GM12875 (cell line): ENCODE data around the gene IMPDH2.

Experiments
- H3K4me3 ChIP-seq: one replicate; pipeline ENCODE4 v1.5.1; 2011; ENCODE audit warnings: low read depth, low read length, control low read depth
- TF ChIP-seq, protein P1 (sequence below): IDR thresholded peaks from 2 replicates; pipeline ENCODE4 v1.5.1; 2011; ENCODE audit warnings: low read depth, mild to moderate bottlenecking, control low read depth, inconsistent platforms, low read length, moderate library complexity, borderline replicate concordance; ENCODE audit not compliant: insufficient read depth

Gene IMPDH2

DNA sequence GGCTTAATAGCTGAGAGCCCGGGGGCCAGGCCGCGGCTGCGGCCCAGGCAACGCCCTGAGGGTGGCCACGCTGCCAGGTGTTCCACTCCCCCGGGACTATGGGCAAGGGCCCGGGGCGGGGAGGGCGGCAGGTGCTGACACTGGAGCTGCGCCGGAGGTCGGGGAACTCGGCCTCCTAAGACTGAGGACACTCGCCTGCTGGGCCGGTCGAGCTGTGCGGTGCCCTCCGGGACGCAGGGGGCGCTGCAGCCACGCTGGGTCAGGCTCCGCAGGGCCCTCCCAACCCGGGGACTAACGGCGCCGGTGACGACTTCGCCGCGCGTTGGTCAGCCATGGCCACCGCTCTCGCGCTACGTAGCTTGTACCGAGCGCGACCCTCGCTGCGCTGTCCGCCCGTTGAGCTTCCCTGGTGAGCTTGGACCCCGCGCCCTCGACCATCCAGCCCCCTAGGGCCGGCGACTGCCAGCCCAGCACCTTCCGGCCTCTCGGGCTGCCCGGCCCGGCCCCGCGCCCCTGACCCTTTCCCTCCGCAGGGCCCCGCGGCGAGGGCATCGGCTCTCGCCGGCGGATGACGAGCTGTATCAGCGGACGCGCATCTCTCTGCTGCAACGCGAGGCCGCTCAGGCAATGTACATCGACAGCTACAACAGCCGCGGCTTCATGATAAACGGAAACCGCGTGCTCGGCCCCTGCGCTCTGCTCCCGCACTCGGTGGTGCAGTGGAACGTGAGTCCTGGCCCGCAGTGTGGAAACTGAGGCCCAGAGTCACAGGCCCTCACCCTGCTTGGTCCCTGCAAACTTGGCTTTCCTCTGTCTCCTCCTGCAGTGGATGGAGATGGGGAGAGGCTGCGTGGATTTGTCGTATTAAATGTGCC, 7.1 kb downstream of the IMPDH2 start, which contains the start of gene NDUFAF3:
Gene NDUFAF3, plus strand, starts transcription at position 309 of the 875 bp plus-strand sequence. Its CDS starts 24 bp downstream, at position 333.
- H3K4me3 ChIP-seq: peak within 1 kb of the TSS; percentile 97
- TF ChIP-seq, protein P1, sequence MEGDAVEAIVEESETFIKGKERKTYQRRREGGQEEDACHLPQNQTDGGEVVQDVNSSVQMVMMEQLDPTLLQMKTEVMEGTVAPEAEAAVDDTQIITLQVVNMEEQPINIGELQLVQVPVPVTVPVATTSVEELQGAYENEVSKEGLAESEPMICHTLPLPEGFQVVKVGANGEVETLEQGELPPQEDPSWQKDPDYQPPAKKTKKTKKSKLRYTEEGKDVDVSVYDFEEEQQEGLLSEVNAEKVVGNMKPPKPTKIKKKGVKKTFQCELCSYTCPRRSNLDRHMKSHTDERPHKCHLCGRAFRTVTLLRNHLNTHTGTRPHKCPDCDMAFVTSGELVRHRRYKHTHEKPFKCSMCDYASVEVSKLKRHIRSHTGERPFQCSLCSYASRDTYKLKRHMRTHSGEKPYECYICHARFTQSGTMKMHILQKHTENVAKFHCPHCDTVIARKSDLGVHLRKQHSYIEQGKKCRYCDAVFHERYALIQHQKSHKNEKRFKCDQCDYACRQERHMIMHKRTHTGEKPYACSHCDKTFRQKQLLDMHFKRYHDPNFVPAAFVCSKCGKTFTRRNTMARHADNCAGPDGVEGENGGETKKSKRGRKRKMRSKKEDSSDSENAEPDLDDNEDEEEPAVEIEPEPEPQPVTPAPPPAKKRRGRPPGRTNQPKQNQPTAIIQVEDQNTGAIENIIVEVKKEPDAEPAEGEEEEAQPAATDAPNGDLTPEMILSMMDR: peak; percentile 98

GRCh38 chr3:49021213-49021812, 7.9 kb downstream of the IMPDH2 start:
- TF ChIP-seq, protein P1: no peak
- peak overlapping the region; percentile 97 for H3K4me3 ChIP-seq

DNA sequence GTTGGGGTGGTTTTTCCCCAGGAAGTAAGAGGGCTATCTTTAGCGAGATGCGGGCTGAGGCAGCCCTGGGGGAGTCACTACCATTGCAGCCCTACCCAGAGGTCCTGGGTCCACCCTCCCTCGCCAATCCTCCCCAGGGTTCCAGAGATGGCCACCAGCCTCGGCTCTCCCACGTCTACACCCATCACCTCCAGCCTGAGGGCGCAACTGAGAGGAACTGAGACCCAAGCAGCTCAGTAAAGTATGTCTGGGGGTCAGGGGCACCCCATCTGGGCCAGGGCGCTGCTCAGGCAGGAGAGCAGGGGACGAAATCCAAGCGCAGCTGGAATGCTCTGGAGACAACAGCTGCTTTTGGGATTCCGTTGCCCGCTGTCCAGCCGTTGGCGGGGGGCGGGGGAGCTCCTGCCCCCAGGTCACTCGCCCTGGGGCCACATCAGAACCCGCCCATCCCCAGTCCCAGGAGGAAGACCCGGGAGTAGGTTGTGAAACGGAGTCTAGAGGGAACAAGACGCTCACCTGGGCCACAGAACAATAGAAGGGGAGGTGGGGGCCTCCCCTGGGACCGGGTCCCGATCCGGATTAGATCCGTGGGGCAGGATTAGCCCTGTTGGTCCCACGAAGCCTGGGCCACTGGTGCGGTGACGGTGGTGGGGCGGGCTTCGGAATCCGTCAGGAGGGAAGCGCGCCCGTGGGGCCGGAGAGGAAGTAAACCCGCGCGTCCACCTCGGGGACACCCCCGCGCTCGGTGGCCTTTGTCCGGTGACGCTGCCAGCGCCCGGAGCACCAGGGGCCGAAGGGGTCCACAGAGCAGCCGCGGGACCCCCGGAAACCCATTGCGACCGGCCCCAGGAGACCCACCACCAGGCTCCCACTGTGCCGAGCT, 8.6 kb downstream of the IMPDH2 start:
- H3K4me3 ChIP-seq: peak overlapping the region; percentile 97
- TF ChIP-seq, protein P1: no peak

DNA sequence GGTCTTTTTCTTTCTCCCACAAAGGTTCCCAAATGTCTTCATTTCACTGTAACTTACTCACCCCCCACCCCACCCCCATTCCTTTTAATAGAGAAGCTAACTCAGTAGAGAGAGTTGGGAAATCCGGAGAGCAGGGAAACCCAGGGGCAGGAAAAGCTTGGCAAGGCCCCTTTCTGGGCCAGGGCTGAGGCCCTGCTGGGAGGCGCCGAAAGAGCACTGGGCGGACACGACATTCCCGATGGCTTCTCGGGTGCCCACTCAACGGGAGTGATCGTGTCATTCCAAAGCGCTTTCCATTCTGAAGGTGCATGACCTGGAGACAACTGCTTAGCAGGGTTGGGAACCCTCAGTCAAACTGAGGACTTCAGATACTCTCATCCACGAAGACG, 9.3 kb downstream of the IMPDH2 start:
- TF ChIP-seq, protein P1: no peak
- peak overlapping the region; percentile 97 for H3K4me3 ChIP-seq

- H3K4me3 ChIP-seq: peak overlapping the region; percentile 71
Observed at GRCh38 chr3:49018707-49019006, 10.5 kb downstream of the IMPDH2 start.

GRCh38 chr3:49017971-49018706, 11.1 kb downstream of the IMPDH2 start, which contains the start of gene DALRD3:
Gene DALRD3, minus strand, starts transcription at chr3:49018580. Its CDS starts 16 bp downstream, at chr3:49018564.
- H3K4me3 ChIP-seq: peak within 1 kb of the TSS; percentile 71
- TF ChIP-seq, protein P1: no peak

More at GRCh38 chr3:49018707-49019006, 10.5 kb downstream of the IMPDH2 start:
- TF ChIP-seq, protein P1: no peak
